Glutamatergic neuron (in vitro differentiated cells): ENCODE results near the gene SIN3A. TPM values are rescaled to one million over a fixed set of nuclear protein-coding genes. Genes with fewer than 3 reads are reported as not detected.
"Not testable (repeated sequence)": the region's sequence is repeated elsewhere in the genome, so short reads cannot be mapped to it uniquely, and the experiment has no call there.

Source experiments
- DNase-seq: peaks from one replicate; pipeline ENCODE4 v3.0.0; 2022
- H3K27ac Mint-ChIP-seq: one replicate; pipeline ENCODE4 v1.8.0; 2020; ENCODE audit warnings: mild to moderate bottlenecking, mixed read lengths, inconsistent platforms; ENCODE audit not compliant: unreplicated experiment
- H3K27me3 Mint-ChIP-seq: one replicate; pipeline ENCODE4 v1.8.0; 2020; ENCODE audit warnings: mild to moderate bottlenecking, moderate library complexity, mixed read lengths, inconsistent platforms; ENCODE audit not compliant: unreplicated experiment
- H3K36me3 Mint-ChIP-seq: one replicate; pipeline ENCODE4 v1.8.0; 2020; ENCODE audit warnings: mild to moderate bottlenecking, mixed read lengths, inconsistent platforms; ENCODE audit not compliant: unreplicated experiment
- H3K4me1 Mint-ChIP-seq: one replicate; pipeline ENCODE4 v1.8.0; 2020; ENCODE audit warnings: mild to moderate bottlenecking, low read depth, mixed read lengths, inconsistent platforms; ENCODE audit not compliant: unreplicated experiment
- H3K4me3 Mint-ChIP-seq: one replicate; pipeline ENCODE4 v1.8.0; 2020; ENCODE audit warnings: mild to moderate bottlenecking, mixed read lengths, inconsistent platforms; ENCODE audit not compliant: unreplicated experiment
- H3K9me3 Mint-ChIP-seq: one replicate; pipeline ENCODE4 v1.8.0; 2020; ENCODE audit warnings: mild to moderate bottlenecking, moderate library complexity, mixed read lengths, inconsistent platforms; ENCODE audit not compliant: unreplicated experiment
- CTCF ChIP-seq: fragments of 200-600 bp; sonication (generic); IDR thresholded peaks from one replicate; pipeline ENCODE4 v1.5.0; 2021; ENCODE audit not compliant: partially characterized antibody, unreplicated experiment
- total RNA-seq: library from RNA; stranded (reverse); fragmentation: NEBNext Ultra II Directional; extraction: Animal tissue kit (Norgen Biotek cat#: 25700); gene quantifications from one replicate; pipeline ENCODE4 v1.2.1, GENCODE V29; 2021; ENCODE audit not compliant: unreplicated experiment

SIN3A gene
- total RNA-seq, 1 donor from 2014 or later: 45.4 TPM

- no peak for TF ChIP-seq CTCF
- Mint-ChIP-seq H3K27me3 (peaks cover 2% of the 10 kb centered on the region), H3K36me3 (peaks cover 4% of the 10 kb centered on the region), H3K4me1 (no peaks in the 10 kb centered on the region), H3K27ac (no peak overlapping the region), H3K9me3 (no peaks in the 10 kb centered on the region), H3K4me3 (no peak overlapping the region)
- DNase-seq: no peak
Measured at GRCh38 chr15:75410196-75410595, 41.3 kb downstream of the SIN3A start.

- Mint-ChIP-seq H3K9me3 (peaks cover 3% of the 10 kb centered on the region), H3K4me3 (no peak overlapping the region), H3K27ac (no peak overlapping the region), H3K27me3 (no peaks in the 10 kb centered on the region), H3K36me3 (no peaks in the 10 kb centered on the region), H3K4me1 (no peaks in the 10 kb centered on the region)
- no peak for TF ChIP-seq CTCF
- no peak for DNase-seq
Measured at GRCh38 chr15:75407083-75407482, 44.4 kb downstream of the SIN3A start.

DNA sequence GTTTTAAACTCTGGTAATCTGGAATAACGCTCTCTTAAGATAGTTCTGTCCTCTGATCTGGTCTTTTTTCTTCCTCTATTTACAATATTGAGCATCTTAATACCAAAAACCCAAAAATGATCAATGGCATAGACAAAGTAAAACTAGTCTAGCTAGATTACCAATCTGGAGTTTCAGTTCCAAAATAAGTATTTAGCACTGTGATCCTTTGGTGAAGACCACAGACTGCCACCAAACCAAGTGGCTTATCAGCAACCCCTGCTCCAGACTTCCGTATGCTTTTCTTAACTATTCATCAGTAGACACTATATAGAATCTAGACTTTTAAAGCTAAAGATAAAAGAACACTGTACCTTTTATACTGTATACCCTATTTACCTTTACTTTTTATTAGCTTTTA, 47.6 kb downstream of the SIN3A start:
- Mint-ChIP-seq H3K4me1 (no peaks in the 10 kb centered on the region), H3K9me3 (peaks cover 3% of the 10 kb centered on the region), H3K4me3 (no peak overlapping the region), H3K27me3 (no peaks in the 10 kb centered on the region), H3K27ac (no peak overlapping the region), H3K36me3 (no peaks in the 10 kb centered on the region)
- no peak for TF ChIP-seq CTCF
- DNase-seq: no peak

GRCh38 chr15:75397494-75397893, 54.0 kb downstream of the SIN3A start:
- Mint-ChIP-seq H3K4me1 (no peaks in the 10 kb centered on the region), H3K9me3 (no peaks in the 10 kb centered on the region), H3K27ac (no peak overlapping the region), H3K36me3 (no peaks in the 10 kb centered on the region), H3K4me3 (no peak overlapping the region), H3K27me3 (no peaks in the 10 kb centered on the region)
- TF ChIP-seq CTCF: no peak
- DNase-seq: no peak

DNA sequence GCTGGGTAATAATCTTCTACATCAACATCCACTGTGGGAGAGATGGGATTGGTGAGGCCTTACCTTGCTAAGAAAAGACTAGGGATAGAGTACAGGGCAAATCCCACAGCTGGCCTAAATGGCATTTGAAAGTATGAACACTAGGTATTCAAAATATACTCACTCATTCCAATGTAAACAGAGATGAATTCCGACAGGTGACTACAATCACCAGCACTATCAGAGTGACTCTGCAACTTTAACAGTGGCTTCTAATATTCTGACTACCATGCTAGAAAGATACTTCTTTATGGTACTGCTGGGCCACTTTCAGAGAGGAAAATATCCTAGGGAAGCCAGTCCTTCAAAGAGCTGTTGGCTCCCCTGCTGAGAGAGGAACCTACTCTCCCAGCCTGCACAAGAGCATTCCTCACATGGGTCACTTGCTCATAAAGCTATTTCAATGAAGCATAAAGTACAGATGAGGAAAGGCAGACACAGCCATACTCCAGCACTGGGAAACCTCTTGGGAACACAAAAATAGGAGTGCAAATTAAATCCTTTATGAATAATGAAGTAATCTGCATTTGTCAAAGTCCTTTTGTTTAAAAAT, 61.6 kb downstream of the SIN3A start:
- H3K36me3 Mint-ChIP-seq: no peaks in the 10 kb centered on the region
- no peaks in the 10 kb centered on the region for H3K27me3 Mint-ChIP-seq
- H3K4me1 Mint-ChIP-seq: no peaks in the 10 kb centered on the region
- no peak overlapping the region for H3K4me3 Mint-ChIP-seq
- no peaks in the 10 kb centered on the region for H3K9me3 Mint-ChIP-seq
- H3K27ac Mint-ChIP-seq: no peak overlapping the region
- DNase-seq: no peak
- TF ChIP-seq CTCF: no peak

DNA sequence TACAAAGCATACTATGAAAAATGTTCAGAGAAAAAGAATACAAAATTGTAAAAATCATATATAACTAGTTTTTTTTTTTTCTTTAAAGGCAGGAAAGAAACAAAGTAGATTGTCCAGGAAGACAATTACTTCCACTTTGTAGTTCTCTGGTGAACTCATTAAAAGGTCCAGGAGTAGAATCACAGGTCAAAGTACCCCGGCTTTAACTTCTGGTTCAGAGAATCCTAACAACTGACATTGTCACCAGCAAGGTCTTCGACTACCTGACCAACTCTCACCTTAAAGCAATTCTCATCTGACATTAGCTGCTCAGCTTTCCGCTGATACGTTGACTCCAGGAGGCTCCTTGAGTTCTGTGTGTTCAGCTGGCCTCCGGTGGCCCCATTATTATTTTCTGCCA, 67.5 kb downstream of the SIN3A start:
- H3K27ac Mint-ChIP-seq, H3K27me3 Mint-ChIP-seq, H3K36me3 Mint-ChIP-seq, DNase-seq, H3K4me3 Mint-ChIP-seq, H3K9me3 Mint-ChIP-seq, H3K4me1 Mint-ChIP-seq: not testable (repeated sequence)
